HUES48 (cell line): ENCODE data around the gene BRF1.
"Not testable (repeated sequence)": the region's sequence is repeated elsewhere in the genome, so short reads cannot be mapped to it uniquely, and the experiment has no call there.

Source experiments
- H3K27ac ChIP-seq: one replicate; pipeline ENCODE4 v1.7.0; 2013; ENCODE audit warnings: low read depth, low read length, inconsistent platforms
- H3K27me3 ChIP-seq: 2 replicates; pipeline ENCODE4 v1.6.1; 2013; ENCODE audit warnings: mild to moderate bottlenecking, low read length; ENCODE audit not compliant: control insufficient read depth, insufficient read depth
- H3K36me3 ChIP-seq: 2 replicates; pipeline ENCODE4 v1.6.1; 2013; ENCODE audit warnings: low read length; ENCODE audit not compliant: control insufficient read depth, insufficient read depth
- H3K4me1 ChIP-seq: 2 replicates; pipeline ENCODE4 v1.6.1; 2013; ENCODE audit warnings: mild to moderate bottlenecking, low read length; ENCODE audit not compliant: control insufficient read depth, insufficient read depth
- H3K4me3 ChIP-seq: 2 replicates; pipeline ENCODE4 v1.5.1; 2013; ENCODE audit warnings: mild to moderate bottlenecking, low read depth, low read length
- H3K9ac ChIP-seq: 2 replicates; pipeline ENCODE4 v1.6.1; 2013; ENCODE audit warnings: mild to moderate bottlenecking, low read depth, low read length, moderate library complexity
- H3K9me3 ChIP-seq: 2 replicates; pipeline ENCODE4 v1.6.1; 2013; ENCODE audit warnings: low read length; ENCODE audit not compliant: control insufficient read depth, insufficient read depth

The BRF1 gene

DNA sequence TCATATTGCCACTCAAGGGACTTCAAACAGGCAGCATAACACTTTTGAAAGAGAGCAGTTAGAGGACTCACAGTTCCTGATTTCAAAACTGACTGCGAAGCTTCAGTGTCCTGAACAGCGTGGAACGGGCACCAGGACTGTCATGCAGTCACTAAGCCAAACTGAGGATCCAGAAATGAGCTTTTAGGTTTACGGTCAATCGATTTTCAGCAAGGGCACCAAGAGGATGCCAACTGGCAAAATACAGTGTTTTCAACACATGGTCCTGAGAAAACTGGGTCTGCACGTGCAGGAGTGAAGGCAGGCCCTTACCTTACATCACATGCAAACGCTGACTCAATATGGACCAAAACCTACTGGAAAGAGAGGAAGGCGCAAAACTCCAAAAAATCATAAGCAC is 15.6 kb downstream of the BRF1 start:
- no peak overlapping the region for H3K27ac ChIP-seq
- H3K36me3 ChIP-seq: no peaks in the 10 kb centered on the region
- H3K27me3 ChIP-seq: no peaks in the 10 kb centered on the region
- H3K4me3 ChIP-seq: no peak overlapping the region
- no peak overlapping the region for H3K9ac ChIP-seq
- no peaks in the 10 kb centered on the region for H3K4me1 ChIP-seq
- no peaks in the 10 kb centered on the region for H3K9me3 ChIP-seq

- Histone ChIP-seq H3K4me1 (no peaks in the 10 kb centered on the region), H3K9ac (no peak overlapping the region), H3K9me3 (no peaks in the 10 kb centered on the region), H3K27me3 (no peaks in the 10 kb centered on the region), H3K27ac (no peak overlapping the region), H3K36me3 (no peaks in the 10 kb centered on the region), H3K4me3 (no peak overlapping the region)
These were observed 16.9 kb downstream of the BRF1 start for GRCh38 chr14:105283899-105284298.

DNA sequence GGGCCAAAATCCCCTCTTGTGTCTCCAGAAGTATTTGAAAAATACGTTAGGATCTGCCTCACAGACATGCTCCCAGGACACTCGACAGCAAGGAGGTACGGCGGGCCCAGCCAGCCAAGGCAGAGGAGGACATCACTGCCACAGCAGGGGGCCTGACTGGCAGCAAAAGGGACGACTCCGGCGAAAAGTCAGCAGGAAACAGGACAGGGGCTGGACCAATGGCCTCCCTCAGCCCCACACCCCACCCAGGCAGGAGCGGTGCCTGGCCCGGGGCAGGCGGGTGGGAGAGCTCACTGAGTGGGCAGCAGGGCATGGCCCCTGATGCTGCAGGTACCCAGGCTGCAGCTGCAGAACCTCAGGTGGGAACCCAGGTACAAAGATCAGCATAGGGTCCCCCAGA is 17.8 kb downstream of the BRF1 start:
- Histone ChIP-seq H3K27ac (no peak overlapping the region), H3K36me3 (no peaks in the 10 kb centered on the region), H3K4me1 (no peaks in the 10 kb centered on the region), H3K27me3 (no peaks in the 10 kb centered on the region), H3K9me3 (no peaks in the 10 kb centered on the region), H3K9ac (no peak overlapping the region), H3K4me3 (no peak overlapping the region)

DNA sequence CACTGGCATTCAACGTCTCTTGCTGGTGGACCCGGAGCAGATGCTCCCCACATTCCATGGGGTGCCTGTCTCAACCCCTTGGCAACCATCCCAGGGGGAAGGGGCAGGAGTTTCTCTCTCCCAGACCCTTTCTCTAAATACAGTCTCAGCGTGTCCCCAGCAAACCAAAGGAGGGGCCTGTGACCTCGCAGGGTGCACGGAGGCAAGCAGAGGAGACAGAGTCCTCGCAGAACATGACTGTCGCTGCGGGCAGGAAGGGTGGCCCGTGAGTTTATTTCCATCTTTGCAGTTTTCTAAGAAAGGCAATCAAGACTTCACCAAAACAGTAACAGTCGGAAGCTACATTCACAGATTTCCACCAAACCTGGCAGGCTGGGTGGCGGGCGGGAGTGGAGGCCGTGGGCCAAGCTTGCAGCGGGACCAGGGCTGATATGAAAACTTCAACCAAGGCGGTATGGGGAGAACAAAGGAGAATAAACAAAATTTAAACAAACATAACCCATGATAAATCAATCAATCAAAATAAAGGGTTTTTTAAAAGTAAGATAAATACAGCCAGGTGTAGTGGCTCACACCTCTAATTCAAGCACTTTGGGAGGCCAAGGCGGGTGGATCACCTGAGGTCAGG is 18.6 kb downstream of the BRF1 start:
- Histone ChIP-seq H3K36me3 (no peaks in the 10 kb centered on the region), H3K27ac (peak overlapping the region; percentile 29), H3K9me3 (no peaks in the 10 kb centered on the region), H3K9ac (no peak overlapping the region), H3K27me3 (no peaks in the 10 kb centered on the region), H3K4me3 (no peak overlapping the region), H3K4me1 (no peaks in the 10 kb centered on the region)

DNA sequence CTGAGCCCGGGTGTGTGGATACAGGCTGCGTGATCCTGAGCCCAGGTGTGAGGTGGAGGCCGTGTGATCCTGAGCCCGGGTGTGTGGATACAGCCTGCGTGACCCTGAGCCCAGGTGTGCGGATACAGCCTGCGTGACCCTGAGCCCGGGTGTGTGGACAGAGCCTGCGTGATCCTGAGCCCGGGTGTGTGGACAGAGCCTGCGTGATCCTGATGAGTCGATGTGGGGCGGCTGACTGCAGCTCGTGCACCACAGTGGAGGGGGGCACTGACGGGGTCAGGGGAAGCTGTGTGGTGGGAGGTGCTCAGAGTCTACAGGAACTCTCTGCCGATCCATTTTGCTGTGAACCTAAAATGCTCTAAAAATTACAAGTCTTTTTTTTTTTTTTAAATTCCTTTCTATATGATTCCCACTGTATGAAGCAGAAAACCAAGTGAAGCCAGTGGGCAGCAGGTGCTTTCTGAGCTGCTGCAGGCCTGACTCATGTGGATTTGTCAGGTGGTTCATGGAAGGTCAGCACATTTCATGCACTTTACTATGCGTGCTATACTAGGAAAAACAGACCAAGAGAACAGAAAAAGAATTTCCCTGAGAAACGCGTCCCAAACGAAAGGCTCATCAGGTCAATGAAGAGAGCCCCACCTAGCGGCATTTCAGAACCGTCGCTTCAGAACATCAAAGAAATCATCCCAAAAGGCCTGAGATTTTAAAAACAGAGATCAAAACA is 19.3 kb downstream of the BRF1 start:
- Histone ChIP-seq H3K4me3 (no peak overlapping the region), H3K27ac (no peak overlapping the region), H3K9ac (no peak overlapping the region), H3K36me3 (no peaks in the 10 kb centered on the region), H3K9me3 (no peaks in the 10 kb centered on the region), H3K27me3 (no peaks in the 10 kb centered on the region), H3K4me1 (no peaks in the 10 kb centered on the region)

DNA sequence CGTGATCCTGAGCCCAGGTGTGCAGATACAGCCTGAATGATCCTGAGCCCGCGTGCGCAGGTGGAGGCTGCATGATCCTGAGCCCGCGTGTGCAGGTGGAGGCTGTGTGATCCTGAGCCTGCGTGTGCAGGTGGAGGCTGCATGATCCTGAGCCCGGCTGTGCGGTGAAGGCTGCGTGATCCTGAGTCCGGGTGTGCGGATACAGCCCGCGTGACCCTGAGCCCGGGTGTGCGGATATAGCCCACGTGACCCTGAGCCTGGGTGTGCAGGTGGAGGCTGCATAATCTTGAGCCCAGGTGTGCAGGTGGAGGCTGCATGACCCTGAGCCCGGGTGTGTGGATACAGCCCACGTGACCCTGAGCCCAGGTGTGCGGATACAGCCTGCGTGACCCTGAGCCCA is 20.3 kb downstream of the BRF1 start:
- Histone ChIP-seq H3K27ac (no peak overlapping the region), H3K4me3 (no peak overlapping the region), H3K27me3 (no peaks in the 10 kb centered on the region), H3K4me1 (no peaks in the 10 kb centered on the region), H3K9ac (no peak overlapping the region), H3K9me3 (no peaks in the 10 kb centered on the region), H3K36me3 (no peaks in the 10 kb centered on the region)

GRCh38 chr14:105279642-105280361 is 21.0 kb downstream of the BRF1 start:
- H3K4me1 ChIP-seq: no peaks in the 10 kb centered on the region
- no peak overlapping the region for H3K27ac ChIP-seq
- H3K9ac ChIP-seq: no peak overlapping the region
- no peaks in the 10 kb centered on the region for H3K27me3 ChIP-seq
- H3K4me3 ChIP-seq: no peak overlapping the region
- H3K9me3 ChIP-seq: no peaks in the 10 kb centered on the region
- H3K36me3 ChIP-seq: no peaks in the 10 kb centered on the region

GRCh38 chr14:105277448-105277847 is 23.4 kb downstream of the BRF1 start:
- H3K9ac ChIP-seq, H3K27ac ChIP-seq, H3K9me3 ChIP-seq, H3K4me1 ChIP-seq, H3K27me3 ChIP-seq, H3K36me3 ChIP-seq, H3K4me3 ChIP-seq: not testable (repeated sequence)

GRCh38 chr14:105275267-105275946 is 25.4 kb downstream of the BRF1 start:
- H3K9me3 ChIP-seq: no peaks in the 10 kb centered on the region
- H3K27me3 ChIP-seq: no peaks in the 10 kb centered on the region
- H3K9ac ChIP-seq: no peak overlapping the region
- no peak overlapping the region for H3K4me3 ChIP-seq
- H3K36me3 ChIP-seq: no peaks in the 10 kb centered on the region
- no peak overlapping the region for H3K27ac ChIP-seq
- H3K4me1 ChIP-seq: no peaks in the 10 kb centered on the region

- H3K27me3 ChIP-seq: no peaks in the 10 kb centered on the region
- H3K4me3 ChIP-seq: no peak overlapping the region
- H3K9ac ChIP-seq: no peak overlapping the region
- H3K4me1 ChIP-seq: no peaks in the 10 kb centered on the region
- no peak overlapping the region for H3K27ac ChIP-seq
- H3K9me3 ChIP-seq: no peaks in the 10 kb centered on the region
- H3K36me3 ChIP-seq: no peaks in the 10 kb centered on the region
These were observed 26.2 kb downstream of the BRF1 start for GRCh38 chr14:105274637-105275036.

DNA sequence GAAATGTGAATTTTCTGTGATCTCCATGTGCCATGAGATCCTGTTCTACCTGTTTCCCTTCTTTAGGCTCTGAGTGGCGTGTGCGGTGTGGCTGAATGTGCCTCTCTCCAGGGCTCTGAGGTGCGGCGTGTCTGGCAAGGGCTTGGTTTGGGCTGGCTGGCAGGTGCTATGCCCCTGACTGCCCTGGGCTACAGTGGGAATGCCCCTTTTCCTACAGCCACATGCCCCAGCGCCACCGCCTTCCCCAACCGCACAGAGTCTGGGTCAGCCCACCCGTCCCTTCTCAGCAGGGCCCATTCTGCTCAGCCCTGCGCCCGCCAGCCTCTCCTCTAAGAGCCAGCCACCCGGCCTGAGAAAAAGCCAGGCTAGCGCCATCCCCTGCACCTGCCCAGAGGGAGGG is 27.7 kb downstream of the BRF1 start:
- Histone ChIP-seq H3K4me3 (no peak overlapping the region), H3K27ac (no peak overlapping the region), H3K27me3 (no peaks in the 10 kb centered on the region), H3K9ac (no peak overlapping the region), H3K4me1 (no peaks in the 10 kb centered on the region), H3K36me3 (no peaks in the 10 kb centered on the region), H3K9me3 (no peaks in the 10 kb centered on the region)
